Measurements from ENCODE around the gene PRPF18.

PRPF18 gene

DNA sequence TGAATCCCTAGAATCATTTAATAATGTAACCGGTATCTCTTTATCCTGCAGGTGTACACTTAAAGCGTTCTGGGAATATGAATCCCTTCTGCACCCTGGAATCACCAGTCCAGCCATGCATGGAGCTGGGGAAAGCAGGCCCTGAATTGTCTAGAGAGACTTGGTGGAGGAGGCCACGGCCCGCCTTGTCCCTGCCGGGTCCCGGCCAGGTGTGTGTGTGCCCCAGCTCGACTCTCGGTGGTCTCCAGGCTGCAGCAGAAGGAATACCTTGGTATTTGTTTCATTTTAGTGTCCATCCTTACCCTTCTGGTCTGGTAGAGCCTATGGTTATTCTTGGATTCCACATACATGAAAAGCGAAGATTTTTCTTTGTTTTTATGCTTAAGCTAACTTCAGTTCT, 58.1 kb downstream of the PRPF18 start:
- no peak for DNase-seq

DNA sequence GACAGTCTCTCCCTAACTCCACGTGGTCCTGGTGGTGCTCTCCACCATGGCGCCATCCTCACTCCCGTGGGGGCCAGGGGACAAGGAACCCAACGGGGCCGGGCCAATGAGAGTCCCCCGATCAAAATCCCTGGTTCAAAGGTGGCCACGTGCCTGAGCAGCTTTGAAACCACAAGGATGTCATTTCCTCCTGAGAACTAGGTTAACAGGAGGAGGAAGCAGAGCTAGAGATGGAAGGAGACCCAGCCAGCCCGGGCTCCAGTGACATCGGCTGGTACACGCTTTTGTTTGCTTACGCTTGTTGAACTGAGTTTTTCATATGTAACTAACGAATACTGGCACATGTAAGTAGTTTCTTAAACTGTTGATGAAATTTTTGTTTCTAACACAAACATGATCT, 61.7 kb downstream of the PRPF18 start:
- DNase-seq, result no peak

DNA sequence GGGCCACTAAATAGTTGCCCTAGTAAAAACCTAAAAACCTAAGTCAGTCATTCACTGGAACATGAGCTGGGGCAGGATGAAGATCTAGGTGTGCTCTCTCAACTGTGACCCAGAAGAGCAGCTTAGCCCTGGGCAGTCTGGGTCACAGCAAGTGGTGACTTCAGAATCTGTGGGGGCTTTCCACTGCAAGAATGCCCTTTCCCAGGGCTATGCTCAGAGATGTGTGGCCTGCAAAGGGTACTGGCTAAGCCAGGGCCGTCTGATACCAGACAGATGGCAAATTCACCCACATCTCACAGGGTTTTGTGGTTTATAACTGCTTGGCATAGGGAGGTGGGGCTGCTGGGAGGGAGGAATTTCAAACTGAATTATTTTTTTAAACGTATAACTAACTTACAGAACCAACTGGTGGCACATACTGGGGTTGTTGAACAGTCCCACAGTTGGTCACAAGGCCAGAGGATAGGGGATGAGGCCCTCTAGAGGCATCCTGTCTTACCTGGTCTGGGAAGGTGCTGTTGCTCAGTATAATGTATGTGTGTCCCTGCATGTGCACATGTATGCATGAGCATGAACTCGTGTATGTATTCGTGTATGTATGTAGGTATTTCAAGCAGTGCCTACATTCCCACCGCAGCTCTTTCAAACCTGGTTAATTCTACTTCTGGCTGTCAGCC, 63.2 kb downstream of the PRPF18 start:
- no peak for DNase-seq

DNA sequence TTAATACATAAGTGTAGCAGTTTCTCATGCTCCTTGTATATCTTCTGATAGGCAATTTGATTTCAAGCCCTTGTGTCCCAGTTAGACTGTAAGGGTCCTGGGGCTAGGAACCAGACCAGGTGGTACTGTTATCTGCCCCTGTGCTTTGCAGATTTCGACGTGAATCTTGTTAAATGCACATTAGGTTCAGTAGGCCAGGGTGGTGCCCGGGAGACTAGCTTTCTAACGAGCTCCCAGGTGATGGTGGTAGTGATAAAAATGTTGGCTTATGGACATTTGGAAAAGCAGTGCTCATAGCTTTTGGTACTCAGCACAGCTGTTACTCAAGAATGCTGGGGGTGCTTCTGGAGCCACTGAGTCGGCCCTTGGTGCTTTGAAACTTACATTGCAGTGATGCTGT, 64.2 kb downstream of the PRPF18 start:
- DNase-seq, result no peak

DNA sequence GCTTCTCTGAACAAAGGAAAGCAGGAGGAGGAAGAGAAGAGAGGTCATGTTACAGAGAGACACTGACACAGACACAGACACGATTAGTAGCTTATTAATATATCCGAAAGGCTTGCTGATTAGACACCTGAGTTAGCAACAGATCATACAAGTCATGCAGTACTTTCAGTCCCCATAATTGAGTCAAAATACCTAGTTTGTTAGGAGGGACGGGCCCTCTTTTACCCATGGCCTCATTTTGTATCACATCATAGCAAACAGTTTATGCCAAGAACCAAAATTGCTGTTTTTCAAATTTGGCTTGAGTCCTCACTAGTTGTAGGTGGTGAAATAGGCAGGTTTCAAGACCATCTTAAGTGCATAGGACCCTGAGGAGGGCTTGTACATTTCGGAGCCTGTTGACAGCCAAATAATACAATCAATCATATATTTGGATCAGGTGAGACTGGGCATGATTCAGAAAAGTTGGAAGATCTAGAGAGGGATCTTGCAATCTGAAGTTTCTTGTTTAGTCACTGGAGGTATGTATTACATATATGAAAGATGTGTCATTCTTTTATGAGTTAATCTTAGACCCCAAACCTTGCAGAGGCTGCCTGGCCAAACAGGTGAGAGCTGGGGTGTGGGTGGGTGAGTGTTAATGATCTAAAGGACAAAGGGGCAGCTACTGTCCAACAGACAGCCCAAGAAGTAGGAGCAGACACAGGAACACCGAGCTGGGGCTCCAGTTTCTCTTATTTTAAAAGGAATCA, 65.4 kb downstream of the PRPF18 start:
- DNase-seq, result no peak

DNA sequence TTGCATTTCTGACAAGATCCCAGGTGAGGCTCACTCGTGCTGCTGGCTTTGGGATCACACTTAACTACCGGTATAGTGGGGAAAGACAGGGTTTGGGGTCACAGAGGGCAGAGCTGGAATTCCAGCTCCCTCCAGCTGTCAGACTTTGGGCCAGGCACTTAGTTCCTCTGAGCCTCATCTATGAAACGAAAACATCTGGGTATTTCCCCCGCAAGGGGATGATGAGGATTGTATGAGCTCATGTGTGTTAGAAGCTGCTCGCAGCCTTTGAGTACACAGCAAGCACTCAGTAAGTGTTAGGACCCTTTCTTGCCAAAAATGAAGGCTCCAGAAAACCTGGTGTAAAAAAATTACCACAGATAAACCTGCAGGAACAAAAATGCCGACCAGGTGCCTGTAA, 66.1 kb downstream of the PRPF18 start:
- DNase-seq, result no peak

DNA sequence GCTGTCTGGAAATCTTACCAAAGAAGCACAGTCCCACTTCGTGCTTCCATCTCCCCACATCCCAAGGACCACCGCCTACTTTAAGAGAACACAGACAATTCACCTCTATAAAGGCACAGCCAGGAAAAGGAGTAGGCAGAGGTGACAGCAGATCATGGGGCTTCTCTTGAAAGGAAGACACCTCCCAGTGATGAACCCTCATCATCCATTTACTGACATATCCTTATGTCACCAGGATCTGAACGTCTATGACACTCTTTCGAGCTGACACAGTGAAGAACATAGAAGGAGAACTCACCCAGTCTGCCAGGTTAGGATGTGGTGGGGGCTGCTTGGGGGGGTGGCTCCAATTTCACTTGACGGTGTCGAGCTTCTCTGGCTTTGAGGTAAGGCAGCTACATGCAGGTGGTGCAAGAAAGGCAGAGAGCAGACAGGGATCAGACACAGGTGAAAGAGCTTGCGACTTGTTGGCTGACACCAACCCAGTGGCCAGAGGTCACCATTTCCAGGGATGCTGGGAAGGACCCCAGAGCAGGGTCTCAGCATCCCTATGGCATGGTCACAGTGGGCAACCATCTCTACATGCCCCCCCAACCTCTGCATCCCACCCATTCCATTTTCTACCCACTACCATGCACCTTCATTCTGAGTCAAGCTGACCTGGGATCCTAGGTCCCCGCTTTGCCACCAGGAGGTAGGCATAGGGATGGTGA, 67.5 kb downstream of the PRPF18 start:
- no peak for DNase-seq

DNA sequence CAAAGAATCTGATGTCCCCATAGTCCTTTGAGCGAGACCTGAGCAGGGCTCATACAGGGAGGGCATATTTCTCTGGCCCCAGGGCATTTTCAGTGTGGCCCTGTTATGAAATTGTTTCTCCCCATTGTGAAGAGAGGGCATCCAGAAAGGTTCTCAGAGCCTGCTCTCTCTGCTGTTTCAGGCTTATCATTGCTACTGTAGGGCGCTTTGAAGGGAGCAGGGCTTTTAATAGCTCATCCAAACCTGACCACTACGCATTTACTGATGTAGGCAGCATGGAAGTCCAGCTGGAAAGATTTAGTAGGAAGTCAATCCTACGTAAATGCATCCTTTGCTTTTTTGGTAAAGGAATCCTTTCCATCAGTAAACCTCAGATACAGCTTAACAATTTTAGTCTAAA, 68.1 kb downstream of the PRPF18 start:
- no peak for DNase-seq

DNA sequence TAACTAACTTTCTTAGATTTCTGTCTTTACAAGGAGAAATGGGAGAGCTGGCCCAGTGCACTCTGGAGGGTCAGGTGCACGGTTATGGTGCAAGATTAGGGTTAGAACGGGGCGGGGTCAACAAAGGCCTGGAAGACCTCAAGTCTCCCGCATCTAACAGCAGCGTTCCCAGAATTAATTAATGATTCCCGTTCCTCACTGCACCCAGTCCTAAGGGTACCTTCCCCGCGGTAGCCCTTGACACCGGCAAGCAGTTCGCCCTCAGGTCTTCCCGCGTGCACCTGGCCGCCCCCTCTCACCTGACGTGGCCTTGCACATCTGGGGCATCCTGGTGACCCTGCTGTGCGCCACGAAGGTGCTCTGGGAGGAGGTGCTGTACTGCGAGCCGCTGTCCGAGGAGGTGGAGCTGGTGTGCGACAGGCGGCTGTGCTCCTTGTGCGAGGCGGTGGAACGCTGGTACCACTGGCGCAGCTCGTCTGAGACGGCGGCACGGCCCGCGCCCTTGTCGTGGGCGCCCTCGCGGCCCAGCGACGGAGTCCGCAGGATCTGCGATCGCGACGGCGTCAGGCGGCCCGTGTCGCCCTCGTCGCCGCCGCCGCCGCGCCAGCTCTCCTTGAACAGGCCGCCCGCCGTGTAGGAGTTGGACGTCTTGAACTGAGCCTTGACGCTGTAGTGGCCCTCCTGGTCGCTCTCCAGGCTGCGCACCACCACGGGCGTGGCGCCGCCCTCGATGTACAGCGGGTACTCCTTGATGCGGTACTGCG, 69.8 kb downstream of the PRPF18 start:
- DNase-seq, result no peak

DNA sequence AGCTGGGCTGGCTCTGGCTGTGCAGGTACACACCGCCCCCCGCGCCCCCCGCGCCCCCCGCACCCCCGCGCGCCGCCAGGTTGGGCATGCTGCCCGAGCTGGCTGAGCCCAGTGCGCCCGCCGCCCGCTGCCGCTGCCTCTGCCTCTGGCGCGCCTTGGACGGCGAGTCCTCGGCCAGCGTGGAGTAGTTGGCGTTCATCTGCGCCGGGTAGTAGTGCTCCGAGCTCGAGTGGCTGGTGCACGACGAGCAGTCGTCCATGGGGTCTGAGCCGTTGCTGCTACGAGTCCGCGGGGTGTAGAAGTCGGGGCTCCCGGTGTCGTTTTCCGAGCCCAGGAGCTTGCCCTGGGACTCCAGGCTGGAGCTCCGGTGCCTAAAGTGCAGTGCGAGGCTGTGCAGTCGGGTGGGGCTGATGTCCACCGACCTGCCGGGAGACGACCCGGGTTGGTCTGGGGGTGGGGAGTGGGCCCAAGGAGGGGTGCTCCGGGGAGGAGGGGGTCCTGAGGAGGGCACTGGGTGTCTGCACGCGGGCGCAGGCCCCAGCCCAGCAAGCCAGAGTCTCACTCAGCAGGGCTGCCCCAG, 70.4 kb downstream of the PRPF18 start:
- DNase-seq, result no peak

DNA sequence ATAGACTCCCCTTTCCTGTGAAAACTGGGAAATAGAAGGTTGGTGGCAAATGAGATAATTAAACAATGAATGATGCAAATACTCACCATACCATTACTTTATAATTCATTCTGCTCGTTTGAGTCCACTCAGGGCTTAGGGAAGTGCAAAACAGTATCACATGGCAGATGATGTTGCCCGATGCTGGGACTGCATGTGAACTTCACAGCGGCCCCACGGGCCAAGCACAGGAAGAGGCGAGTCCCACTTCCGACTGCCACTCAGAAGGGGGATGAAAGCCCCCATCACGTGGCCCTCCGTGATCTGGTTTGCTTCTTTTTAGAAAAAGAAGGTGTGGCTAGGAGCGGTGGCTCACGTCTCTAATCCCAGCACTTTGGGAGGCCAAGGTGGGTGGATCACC, 71.5 kb downstream of the PRPF18 start:
- DNase-seq, result no peak

DNA sequence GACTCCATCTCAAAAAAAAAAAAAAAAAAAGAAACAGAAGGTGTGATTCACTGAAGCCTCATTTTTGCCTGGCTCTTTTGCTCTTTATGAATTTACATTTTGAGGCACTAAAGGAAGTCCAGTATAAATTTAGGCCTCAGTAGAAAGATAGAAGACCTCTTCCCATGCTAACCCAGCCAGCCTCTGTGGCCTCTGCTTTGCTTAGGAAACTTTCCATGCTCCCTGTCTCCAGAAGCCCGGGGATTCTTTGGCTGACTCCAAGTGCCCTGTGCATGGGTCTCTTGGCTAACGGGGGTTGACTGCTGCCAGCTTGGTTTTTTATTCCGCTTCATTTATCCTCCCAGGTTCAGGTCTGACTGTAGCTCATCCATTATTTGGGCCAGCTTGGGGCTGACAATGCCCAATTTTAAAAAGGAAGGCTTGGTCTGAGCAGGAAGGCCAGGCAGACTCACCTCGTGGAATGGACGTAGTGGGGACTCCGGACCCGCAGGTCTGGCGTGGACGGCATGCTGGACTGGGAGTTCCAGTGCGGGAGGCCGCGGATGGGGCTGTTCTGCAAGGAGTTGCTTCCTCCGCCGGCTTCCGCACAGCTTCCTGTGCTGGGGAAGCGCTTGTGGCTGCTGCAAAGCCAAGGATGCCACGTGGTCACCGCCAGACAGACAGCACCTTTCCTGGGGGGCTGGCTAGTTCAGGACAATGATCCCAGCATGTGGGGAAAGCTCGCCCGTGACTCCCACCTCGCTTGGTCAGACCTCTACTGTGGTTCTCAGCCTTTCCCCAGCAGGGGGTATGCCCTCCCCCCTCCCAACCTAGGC, 72.3 kb downstream of the PRPF18 start:
- DNase-seq, result no peak

DNA sequence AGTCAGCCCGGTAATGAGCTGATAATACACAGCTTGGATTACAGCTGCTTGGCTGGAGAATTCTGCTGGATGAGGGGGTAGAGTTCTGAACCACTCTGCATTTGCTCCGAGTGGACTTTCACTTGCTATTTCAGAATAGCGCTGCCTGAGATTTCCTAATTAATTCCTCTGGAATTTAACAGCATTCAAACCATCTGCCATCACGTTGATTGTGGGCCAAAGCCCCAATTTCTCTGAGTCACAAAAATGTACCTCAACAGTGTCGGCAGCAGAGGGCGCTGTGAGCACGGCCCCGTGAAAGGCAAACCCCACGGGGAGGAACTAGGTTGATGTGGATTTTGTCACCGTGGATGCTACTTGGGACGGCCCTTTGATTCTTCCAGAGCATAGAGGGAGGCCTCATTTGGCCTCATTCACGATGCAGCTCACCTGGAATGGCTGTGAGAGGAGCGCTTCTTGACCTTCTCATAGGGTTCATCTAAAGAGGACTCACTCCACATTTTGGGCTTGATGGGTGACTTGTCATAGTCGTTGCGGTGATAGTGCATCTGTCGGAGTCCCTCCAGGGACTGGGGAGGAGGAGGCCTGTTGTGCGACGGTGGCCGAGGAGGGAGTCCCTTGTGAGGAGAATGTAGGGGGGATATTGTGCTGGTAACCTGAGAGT, 73.3 kb downstream of the PRPF18 start:
- peak; percentile 66 for DNase-seq

DNA sequence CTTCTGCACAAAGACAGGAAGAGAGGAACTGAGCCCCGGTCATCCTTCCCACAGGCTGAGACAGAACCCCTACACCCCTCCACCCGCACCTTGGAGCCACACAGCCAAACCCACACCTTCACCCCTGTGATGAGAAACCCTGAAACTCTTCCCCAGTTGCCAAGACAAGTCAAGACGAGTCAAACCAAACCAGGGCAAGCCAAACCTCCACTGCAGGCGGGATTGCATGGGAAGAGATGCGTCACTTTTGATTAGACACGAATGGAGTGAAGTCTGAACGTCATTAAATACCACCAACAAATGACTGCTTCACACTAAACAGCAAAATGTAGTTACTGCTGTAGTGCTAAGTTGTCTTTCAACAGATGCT, 73.8 kb downstream of the PRPF18 start:
- no peak for DNase-seq

DNA sequence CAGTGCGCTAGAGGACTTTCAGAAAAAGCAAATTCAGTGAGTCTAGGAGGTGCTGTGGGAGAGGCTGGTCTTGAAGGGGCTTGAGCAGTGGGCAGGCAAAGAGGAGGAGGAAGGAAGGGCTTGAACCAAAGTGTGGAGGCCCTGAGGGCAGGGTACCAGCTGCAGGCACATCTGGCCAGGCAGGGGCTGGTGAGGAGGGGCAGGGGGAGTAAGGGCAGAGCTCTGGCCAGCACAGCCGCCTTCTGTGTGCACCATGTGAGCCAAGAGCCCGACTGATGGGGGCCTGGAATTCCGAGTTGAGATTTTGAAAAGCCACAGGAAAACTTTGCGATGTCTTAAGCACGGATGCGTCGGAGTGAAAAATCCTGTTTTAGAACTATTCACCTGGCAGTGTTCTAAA, 74.5 kb downstream of the PRPF18 start:
- DNase-seq, result no peak

DNA sequence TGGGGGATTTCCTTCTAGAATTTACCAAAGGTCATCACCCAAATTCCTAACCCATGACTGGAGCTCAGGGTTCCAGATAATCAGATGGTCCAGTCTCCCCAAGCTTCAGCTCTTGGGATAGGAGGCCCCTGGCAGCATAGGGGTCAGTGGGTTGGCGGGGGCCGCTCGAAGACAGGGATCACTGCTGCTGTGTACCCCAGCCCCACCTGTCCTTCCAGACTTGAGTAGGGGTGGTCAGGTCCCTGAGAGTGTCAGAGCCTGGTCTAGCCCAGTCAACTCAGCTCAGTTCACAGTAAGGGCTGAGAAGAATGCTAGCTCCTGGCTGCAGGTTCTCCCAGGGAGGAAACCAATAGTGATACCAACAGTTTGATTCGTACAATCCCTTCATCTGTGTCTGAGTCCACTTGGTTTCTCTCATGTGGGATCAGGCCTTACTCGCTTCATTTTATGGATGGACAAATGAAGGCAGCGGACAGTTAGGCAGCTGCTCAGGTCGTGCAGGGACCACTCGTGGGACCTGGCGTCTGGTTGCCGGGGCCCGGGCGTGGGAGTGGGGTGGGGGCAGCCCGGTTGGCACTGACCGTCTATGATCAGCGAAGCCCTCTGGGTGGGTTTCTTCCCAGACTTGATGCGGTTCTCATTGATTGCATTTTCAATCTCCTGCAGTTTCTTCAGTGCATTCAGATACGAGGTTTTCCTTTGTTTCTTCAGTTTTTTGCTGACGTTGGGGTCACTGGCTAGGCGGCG, 78.9 kb downstream of the PRPF18 start:
- no peak for DNase-seq

DNA sequence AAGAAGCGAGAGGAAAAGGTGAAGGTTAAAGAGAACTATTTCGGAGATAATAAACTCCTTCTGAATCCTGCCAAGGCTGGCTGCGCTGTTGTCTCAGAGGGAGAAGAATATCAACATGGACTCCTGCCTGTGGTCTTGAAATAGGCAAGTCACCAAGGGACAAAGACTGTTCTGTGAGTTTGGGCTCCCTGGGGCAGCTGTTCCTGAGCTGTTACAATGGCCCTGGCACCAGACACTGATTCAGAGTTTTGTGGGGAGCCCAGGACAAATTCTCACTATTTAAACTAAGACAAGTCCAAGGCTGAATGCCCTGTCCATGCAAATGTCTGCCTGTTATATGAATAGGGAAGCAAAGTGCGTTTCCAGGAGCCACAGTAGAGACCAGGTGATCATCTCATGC, 81.4 kb downstream of the PRPF18 start:
- no peak for DNase-seq

DNA sequence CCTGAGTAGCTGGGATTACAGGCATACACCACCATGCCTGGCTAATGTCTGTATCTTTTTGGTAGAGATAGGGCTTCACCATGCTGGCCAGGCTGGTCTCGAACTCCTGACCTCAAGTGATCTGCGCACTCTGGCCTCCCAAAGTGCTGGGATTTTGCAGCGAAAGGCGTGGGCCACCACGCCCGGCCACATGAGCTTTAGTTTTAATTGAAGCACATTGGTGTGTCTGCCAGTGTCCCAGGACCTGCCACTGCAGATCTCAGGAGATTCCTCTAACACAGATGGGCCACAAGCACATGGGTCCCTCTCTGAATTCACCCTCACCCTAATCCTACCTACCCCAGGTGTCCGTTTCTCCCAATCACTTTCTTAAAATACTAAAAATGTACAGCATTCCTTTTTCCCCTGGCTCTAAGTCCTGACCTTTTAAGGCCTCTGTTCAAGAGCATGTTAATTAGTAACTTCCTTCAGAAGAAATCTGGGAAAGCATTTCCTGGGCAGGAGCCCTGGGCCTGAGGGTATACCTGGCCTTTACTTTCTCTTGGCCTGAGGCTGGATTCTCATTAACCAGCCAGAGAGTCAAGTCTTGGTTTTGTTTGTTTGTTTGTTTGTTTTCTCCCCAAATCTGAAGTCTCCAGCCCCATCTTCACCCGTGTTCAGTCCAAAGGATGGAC, 82.6 kb downstream of the PRPF18 start:
- no peak for DNase-seq

DNA sequence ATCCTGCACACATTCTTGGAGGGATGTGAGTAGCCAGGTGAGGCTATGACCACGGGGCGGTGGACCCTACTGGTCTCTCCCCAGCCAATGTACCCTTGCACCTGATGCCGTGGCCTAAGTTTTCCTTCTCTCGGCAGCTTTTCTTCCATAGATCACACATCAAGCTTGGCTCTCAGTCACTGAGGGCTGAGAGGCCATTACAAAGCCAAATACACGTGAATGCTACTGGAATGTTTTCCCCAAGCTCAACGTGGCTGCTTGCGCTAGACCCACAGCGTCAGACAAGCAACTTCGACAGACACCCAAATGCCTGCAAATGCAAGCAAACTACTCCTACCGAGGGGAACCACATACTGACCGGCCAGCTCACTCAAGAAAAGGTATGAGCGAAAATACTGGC, 83.1 kb downstream of the PRPF18 start:
- no peak for DNase-seq

DNA sequence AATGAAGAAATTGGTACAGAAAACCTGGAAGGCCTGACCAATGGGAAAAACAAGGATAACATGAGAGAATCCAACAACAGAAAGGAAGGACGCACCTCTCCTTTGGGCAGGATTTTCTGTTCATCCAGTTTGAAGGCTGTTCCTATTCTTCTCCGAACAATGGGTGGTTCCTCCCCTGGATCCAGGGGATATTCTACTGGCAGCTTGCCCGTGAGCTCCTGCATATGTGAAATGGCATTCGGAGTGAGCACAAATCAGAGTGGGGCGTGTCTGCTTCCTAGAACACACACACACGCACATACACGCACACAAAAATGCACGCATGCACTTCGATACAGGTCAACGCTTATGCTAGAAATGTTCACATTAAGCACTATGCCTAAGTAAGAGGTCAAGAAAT, 83.5 kb downstream of the PRPF18 start:
- no peak for DNase-seq

Measured in T-helper 9 cell (primary cell).